A549 (cell line): Measurements from ENCODE around the gene PCYT2. TPM values are rescaled to one million over a fixed set of nuclear protein-coding genes. Genes with fewer than 3 reads are reported as not detected.

ENCODE experiments used
- ATAC-seq, 2 experiments: fragments of 200-7000 bp in 1 of 2; fragments of >200 bp in 1 of 2; cut with Nextera tagmentation in 1 of 2; cut with Tn5 transposase in 1 of 2; 3 replicates each; pipeline versions ENCODE4 v1.8.0 to v1.9.1; 2018 to 2020; ENCODE audit warnings: mild to moderate bottlenecking in 1 of 2, moderate library complexity in 1 of 2
- CTCF ChIA-PET: fragments of 300-600 bp; sonication (Branson Sonifier 250); formaldehyde crosslinking; extraction: SDS; loops from one replicate; lab custom pipeline; 2021; ENCODE audit warnings: antibody characterized with exemption, inconsistent platforms; lab: Yijun Ruan, JAX
- POLR2A ChIA-PET: fragments of 350-600 bp; formaldehyde crosslinking; extraction: SDS; loops from one replicate; lab custom pipeline; 2021; ENCODE audit warnings: antibody characterized with exemption, inconsistent platforms; lab: Yijun Ruan, JAX
- DNase-seq, 2 experiments: peaks; one replicate each; pipeline versions ENCODE4 v3.0.0 to v3.0.0-alpha.2; 2011 to 2016; ENCODE audit warnings: low read depth in 1 of 2, low spot score in 1 of 2
- FAIRE-seq: peaks from 2 replicates; lab custom pipeline; 2011; peaks lifted over from hg19 to GRCh38; lab: Jason Lieb, UNC
- H3K27ac ChIP-seq, 2 experiments: fragments of >200 bp; sonication (Bioruptor Twin); formaldehyde crosslinking; 3 replicates each; pipeline ENCODE4 v1.5.1; 2016 to 2017
- H3K4me1 ChIP-seq: fragments of >200 bp; sonication (Bioruptor Twin); formaldehyde crosslinking; 3 replicates; pipeline ENCODE4 v1.6.1; 2016
- H3K4me2 ChIP-seq: fragments of >200 bp; sonication (Bioruptor Twin); formaldehyde crosslinking; 3 replicates; pipeline ENCODE4 v1.6.1; 2016
- H3K4me3 ChIP-seq: fragments of >200 bp; sonication (Bioruptor Twin); formaldehyde crosslinking; 3 replicates; pipeline ENCODE4 v1.5.1; 2016
- H3K9me3 ChIP-seq: fragments of >200 bp; sonication (Bioruptor Twin); formaldehyde crosslinking; 3 replicates; pipeline ENCODE4 v1.6.1; 2016
- ESRRA ChIP-seq: fragments of 150-350 bp; IDR thresholded peaks from 2 replicates; pipeline ENCODE4 v1.6.1; 2014; ENCODE audit warnings: mild to moderate bottlenecking, low read length, borderline replicate concordance
- FOSL2 ChIP-seq, 2 experiments: fragments of 450-650 bp in 1 of 2; fragments of >200 bp in 1 of 2; sonication (Bioruptor Twin) in 1 of 2; formaldehyde crosslinking; IDR thresholded peaks; 2 replicates each; pipeline versions ENCODE4 v1.5.0 to v1.6.1; 2016 to 2020; ENCODE audit warnings: mild to moderate bottlenecking in 1 of 2, moderate library complexity in 1 of 2
- FOXS1 ChIP-seq: fragments of 250-450 bp; sonication (Bioruptor Pico); IDR thresholded peaks from 2 replicates; pipeline ENCODE4 v1.5.0; 2020; ENCODE audit warnings: mild to moderate bottlenecking, moderate library complexity
- HOXA7 ChIP-seq: fragments of 250-450 bp; sonication (Bioruptor Pico); IDR thresholded peaks from 2 replicates; pipeline ENCODE4 v1.5.0; 2020; ENCODE audit warnings: mild to moderate bottlenecking, moderate library complexity
- HOXB13 ChIP-seq: fragments of 250-450 bp; sonication (Bioruptor Pico); IDR thresholded peaks from 2 replicates; pipeline ENCODE4 v1.5.0; 2020; ENCODE audit warnings: low read depth, mild to moderate bottlenecking, moderate library complexity
- KDM1A ChIP-seq: fragments of 200-600 bp; sonication (generic); IDR thresholded peaks from 2 replicates; pipeline ENCODE4 v1.6.1; 2016; ENCODE audit warnings: low read depth, mild to moderate bottlenecking
- PHF8 ChIP-seq: fragments of 200-600 bp; sonication (generic); IDR thresholded peaks from 2 replicates; pipeline ENCODE4 v1.6.1; 2016; ENCODE audit warnings: low read depth, mild to moderate bottlenecking, antibody characterized with exemption, moderate library complexity, borderline replicate concordance
- POLR2AphosphoS2 ChIP-seq: conservative IDR thresholded peaks from 2 replicates; pipeline ENCODE4 v1.6.1; 2012; ENCODE audit warnings: low read length, improper control_type of control experiment, inconsistent platforms
- RARB ChIP-seq: fragments of 250-450 bp; sonication (Bioruptor Pico); IDR thresholded peaks from 2 replicates; pipeline ENCODE4 v1.8.0; 2021; ENCODE audit warnings: mild to moderate bottlenecking, moderate library complexity
- RCOR1 ChIP-seq: fragments of 150-350 bp; IDR thresholded peaks from 2 replicates; pipeline ENCODE4 v1.6.1; 2014; ENCODE audit warnings: antibody characterized with exemption, low read length, low read depth
- SREBF2 ChIP-seq: fragments of 450-650 bp; IDR thresholded peaks from 2 replicates; pipeline ENCODE4 v1.6.1; 2014; ENCODE audit warnings: mild to moderate bottlenecking, moderate library complexity
- ZFP36 ChIP-seq: fragments of 450-650 bp; IDR thresholded peaks from 2 replicates; pipeline ENCODE4 v1.6.1; 2014; ENCODE audit warnings: borderline replicate concordance; ENCODE audit not compliant: partially characterized antibody
- ZNF302 ChIP-seq: fragments of 250-450 bp; sonication (Bioruptor Pico); IDR thresholded peaks from 2 replicates; pipeline ENCODE4 v1.9.0; 2021; ENCODE audit warnings: inconsistent platforms, mild to moderate bottlenecking, moderate library complexity
- WGBS: methylation state at CpG from one replicate; pipeline ENCODE4 v1.1.6; 2017; ENCODE audit errors: missing lambda C conversion rate; 5-methylcytosine and 5-hydroxymethylcytosine counted together
- polyA plus RNA-seq, 4 experiments: library from polyadenylated mRNA; depleted of rRNA in 3 of 4; stranded (reverse); fragments of >200 nt; fragmentation: RNase III in 1 of 4; extraction: RNeasy Plus Mini Kit Qiagen cat#74134 plus additional on column Dnase treatment in 1 of 4; gene quantifications; 2 replicates in 3 of 4; 3 replicates in 1 of 4; pipeline ENCODE4 v1.2.3, GENCODE V29; 2011 to 2017
- TF ChIP-seq, protein P1 (sequence below): fragments of 200-600 bp; sonication (generic); IDR thresholded peaks from 2 replicates; pipeline ENCODE4 v1.6.1; 2016; ENCODE audit warnings: antibody characterized with exemption, mild to moderate bottlenecking, moderate library complexity

PCYT2 gene
- polyA plus RNA-seq, 2 of the 4 experiments (the other 2 are of a cell fraction) = 7.1 to 17.0 TPM

DNA sequence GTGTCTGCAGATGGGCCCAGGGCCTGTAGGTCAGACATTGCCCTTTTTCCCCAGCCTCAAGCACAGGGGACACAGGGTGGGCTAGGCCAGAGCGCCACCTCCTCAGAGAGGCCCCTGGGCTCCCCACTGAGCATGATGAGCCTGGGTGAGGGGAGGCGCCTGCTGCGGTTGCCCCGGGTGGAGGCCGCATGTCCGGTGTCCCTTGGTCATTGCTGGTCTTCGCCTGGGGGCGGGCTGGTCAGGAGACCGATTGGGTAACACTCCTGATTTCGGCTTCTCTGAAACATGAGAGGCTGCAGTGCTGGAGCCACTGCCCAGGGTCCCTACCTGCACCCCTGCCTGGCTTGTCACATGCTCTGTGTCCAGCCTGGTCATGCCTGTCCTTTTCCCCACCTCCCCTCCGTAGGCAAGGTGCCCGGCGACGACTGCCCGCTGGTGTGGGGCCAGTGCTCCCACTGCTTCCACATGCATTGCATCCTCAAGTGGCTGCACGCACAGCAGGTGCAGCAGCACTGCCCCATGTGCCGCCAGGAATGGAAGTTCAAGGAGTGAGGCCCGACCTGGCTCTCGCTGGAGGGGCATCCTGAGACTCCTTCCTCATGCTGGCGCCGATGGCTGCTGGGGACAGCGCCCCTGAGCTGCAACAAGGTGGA is 11.6 kb downstream of the PCYT2 start (continued):
- TF ChIP-seq, protein P1, sequence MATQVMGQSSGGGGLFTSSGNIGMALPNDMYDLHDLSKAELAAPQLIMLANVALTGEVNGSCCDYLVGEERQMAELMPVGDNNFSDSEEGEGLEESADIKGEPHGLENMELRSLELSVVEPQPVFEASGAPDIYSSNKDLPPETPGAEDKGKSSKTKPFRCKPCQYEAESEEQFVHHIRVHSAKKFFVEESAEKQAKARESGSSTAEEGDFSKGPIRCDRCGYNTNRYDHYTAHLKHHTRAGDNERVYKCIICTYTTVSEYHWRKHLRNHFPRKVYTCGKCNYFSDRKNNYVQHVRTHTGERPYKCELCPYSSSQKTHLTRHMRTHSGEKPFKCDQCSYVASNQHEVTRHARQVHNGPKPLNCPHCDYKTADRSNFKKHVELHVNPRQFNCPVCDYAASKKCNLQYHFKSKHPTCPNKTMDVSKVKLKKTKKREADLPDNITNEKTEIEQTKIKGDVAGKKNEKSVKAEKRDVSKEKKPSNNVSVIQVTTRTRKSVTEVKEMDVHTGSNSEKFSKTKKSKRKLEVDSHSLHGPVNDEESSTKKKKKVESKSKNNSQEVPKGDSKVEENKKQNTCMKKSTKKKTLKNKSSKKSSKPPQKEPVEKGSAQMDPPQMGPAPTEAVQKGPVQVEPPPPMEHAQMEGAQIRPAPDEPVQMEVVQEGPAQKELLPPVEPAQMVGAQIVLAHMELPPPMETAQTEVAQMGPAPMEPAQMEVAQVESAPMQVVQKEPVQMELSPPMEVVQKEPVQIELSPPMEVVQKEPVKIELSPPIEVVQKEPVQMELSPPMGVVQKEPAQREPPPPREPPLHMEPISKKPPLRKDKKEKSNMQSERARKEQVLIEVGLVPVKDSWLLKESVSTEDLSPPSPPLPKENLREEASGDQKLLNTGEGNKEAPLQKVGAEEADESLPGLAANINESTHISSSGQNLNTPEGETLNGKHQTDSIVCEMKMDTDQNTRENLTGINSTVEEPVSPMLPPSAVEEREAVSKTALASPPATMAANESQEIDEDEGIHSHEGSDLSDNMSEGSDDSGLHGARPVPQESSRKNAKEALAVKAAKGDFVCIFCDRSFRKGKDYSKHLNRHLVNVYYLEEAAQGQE = no peak
- TF ChIP-seq PHF8 (no peak), ESRRA (no peak), SREBF2 (no peak), RCOR1 (no peak), HOXB13 (CRISPR knock-in tag) (no peak)

DNA sequence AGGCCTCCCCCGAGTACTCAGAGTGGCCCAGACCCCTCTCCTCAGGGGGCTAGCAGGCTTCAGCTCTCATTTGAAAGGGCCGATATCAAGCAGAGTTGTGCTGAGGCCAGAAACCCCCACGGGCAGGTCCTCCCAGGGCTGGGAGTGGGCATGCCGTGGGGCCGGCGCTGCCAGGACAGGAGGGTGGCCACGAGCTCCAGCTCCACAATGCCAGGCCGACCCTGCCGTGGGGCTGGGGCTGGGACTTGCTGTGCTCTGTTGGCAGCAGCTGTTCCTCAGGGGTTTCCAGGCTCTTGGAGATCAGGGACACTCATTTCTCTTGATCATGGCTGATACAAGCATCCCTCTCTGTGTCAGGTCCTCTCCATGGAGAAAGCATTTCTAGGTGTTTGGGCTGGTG is 12.3 kb downstream of the PCYT2 start:
- 59% methylated on average over 8 of the region's 9 CpGs for WGBS
- peak overlapping the region; percentile 63 for H3K4me2 ChIP-seq
- CTCF ChIA-PET = interaction anchor here (0.8 to 3.2 kb wide), 3 partner anchors 14 to 61 kb away, joined by 5 to 19 read pairs (median 10); no protein-coding TSS in a partner anchor
- peak overlapping the region; percentile 75 to 88 for H3K27ac ChIP-seq
- no peaks in the 10 kb centered on the region for H3K9me3 ChIP-seq
- peaks cover 34% of the 10 kb centered on the region for H3K4me1 ChIP-seq
- peak in 1 of 2 experiments; percentile 11; a peak in 2 of 6 replicates for ATAC-seq
- no peak for FAIRE-seq
- no peak for DNase-seq
- POLR2A ChIA-PET = no interaction called here
- TF ChIP-seq HOXA7 (CRISPR knock-in tag) = no peak
- no peak for TF ChIP-seq POLR2AphosphoS2
- no peak for TF ChIP-seq FOXS1 (CRISPR knock-in tag)
- no peak for TF ChIP-seq RARB (CRISPR knock-in tag)
- TF ChIP-seq, protein P1 = no peak
- no peak for TF ChIP-seq ZNF302
- no peak for TF ChIP-seq FOSL2 (IDR thresholded peaks at IDR 0.05)
- TF ChIP-seq FOSL2 (CRISPR knock-in tag; IDR thresholded peaks at IDR 0.05) = no peak
- TF ChIP-seq KDM1A = no peak
- no peak for TF ChIP-seq ZFP36
- H3K4me3 ChIP-seq = no peak overlapping the region
